Loucy (cell line): Measurements from ENCODE around the gene CRTC1.

Source experiments
- H2AFZ ChIP-seq: fragments of 200-600 bp; sonication (generic); 2 replicates; pipeline ENCODE4 v1.6.0; 2016; ENCODE audit warnings: antibody characterized with exemption, mild to moderate bottlenecking, low read length, moderate library complexity
- H3F3A ChIP-seq: fragments of 200-600 bp; 2 replicates; pipeline ENCODE4 v1.6.0; 2016; ENCODE audit warnings: antibody characterized with exemption, low read depth, mild to moderate bottlenecking
- H3K27me3 ChIP-seq: fragments of 200-600 bp; sonication (generic); 2 replicates; pipeline ENCODE4 v1.6.1; 2014; ENCODE audit warnings: low read length, mild to moderate bottlenecking; ENCODE audit not compliant: insufficient read depth, poor library complexity, severe bottlenecking
- H3K36me3 ChIP-seq: fragments of 200-600 bp; sonication (generic); 2 replicates; pipeline ENCODE4 v1.6.1; 2016; ENCODE audit warnings: low read length; ENCODE audit not compliant: insufficient read depth
- H3K4me1 ChIP-seq: fragments of 200-600 bp; sonication (generic); 2 replicates; pipeline ENCODE4 v1.5.1; 2014; ENCODE audit warnings: low read length, mild to moderate bottlenecking; ENCODE audit not compliant: insufficient read depth, poor library complexity, severe bottlenecking
- H3K4me2 ChIP-seq: fragments of 200-600 bp; sonication (generic); 2 replicates; pipeline ENCODE4 v1.6.0; 2014; ENCODE audit warnings: antibody characterized with exemption, low read length, low read depth, mild to moderate bottlenecking; ENCODE audit not compliant: poor library complexity, severe bottlenecking
- H3K4me3 ChIP-seq: fragments of 200-600 bp; sonication (generic); 2 replicates; pipeline ENCODE4 v1.5.1; 2014; ENCODE audit warnings: low read length, mild to moderate bottlenecking, mixed read lengths; ENCODE audit not compliant: poor library complexity, severe bottlenecking
- H3K79me2 ChIP-seq: fragments of 200-600 bp; sonication (generic); 2 replicates; pipeline ENCODE4 v1.6.1; 2014; ENCODE audit warnings: low read length; ENCODE audit not compliant: insufficient read depth
- H3K9ac ChIP-seq: fragments of 200-600 bp; sonication (generic); 2 replicates; pipeline ENCODE4 v1.6.0; 2014; ENCODE audit warnings: mild to moderate bottlenecking, low read depth, low read length, moderate library complexity; ENCODE audit not compliant: poor library complexity, severe bottlenecking
- H3K9me2 ChIP-seq: fragments of 200-600 bp; sonication (generic); replicated peaks from 2 replicates; pipeline ENCODE4 v1.6.1; 2016; ENCODE audit warnings: low read depth, low read length, mixed read lengths
- H3K9me3 ChIP-seq: fragments of 200-600 bp; sonication (generic); 2 replicates; pipeline ENCODE4 v1.6.1; 2014; ENCODE audit warnings: mild to moderate bottlenecking, antibody characterized with exemption, low read length, low read depth; ENCODE audit not compliant: insufficient read depth
- H4K20me1 ChIP-seq: fragments of 200-600 bp; sonication (generic); 2 replicates; pipeline ENCODE4 v1.6.0; 2014; ENCODE audit warnings: antibody characterized with exemption, low read length, mild to moderate bottlenecking; ENCODE audit not compliant: insufficient read depth, poor library complexity, severe bottlenecking
- EZH2phosphoT487 ChIP-seq: fragments of 200-600 bp; IDR thresholded peaks from 2 replicates; pipeline ENCODE4 v1.6.1; 2018; ENCODE audit warnings: antibody characterized with exemption, mild to moderate bottlenecking, moderate library complexity, borderline replicate concordance
- TF ChIP-seq, protein P1 (sequence below): fragments of 200-600 bp; sonication (generic); conservative IDR thresholded peaks from 2 replicates; pipeline ENCODE4 v1.5.1; 2014; ENCODE audit warnings: mild to moderate bottlenecking, antibody characterized with exemption, low read length

CRTC1 gene

DNA sequence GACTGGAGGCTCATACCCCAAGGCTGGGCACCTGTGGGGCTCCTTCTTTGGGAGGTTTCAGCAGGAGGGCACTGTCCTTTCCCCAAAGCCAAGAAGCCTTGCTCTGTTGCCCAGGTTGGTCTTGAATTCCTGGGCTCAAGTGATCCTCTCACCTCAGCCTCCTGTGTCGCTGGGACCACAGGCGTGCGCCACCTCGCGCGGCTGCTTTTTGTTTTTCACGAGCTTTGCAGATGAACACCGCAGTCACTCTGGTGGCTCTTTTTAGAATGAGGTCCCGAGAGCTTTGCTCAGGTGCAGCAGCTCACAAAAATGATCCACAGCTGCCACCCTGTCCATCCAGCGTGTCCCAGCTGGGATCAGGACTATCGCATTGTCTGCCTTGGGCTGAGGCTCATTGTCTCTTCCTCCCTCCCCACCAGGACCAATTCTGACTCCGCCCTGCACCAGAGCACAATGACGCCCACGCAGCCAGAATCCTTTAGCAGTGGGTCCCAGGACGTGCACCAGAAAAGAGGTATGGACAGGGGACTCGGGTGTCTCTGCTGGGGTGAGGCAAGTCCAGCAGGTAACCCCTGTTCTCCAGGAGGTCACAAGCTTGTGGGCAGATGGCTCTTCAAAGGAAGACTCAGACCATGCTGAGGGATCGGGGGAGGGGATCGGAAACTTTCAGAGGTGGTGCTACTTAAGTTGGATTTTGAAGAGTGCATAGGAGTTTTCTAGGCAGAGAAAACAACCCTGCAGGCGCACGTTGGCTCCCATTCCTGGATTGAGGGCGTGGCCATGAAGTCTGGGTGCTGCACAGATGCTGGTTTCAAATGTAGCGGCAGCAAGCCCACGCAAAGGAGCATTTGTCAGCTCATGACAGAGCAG, 66.1 kb downstream of the CRTC1 start:
- Histone ChIP-seq H3K9me2 (no peaks in the 10 kb centered on the region), H3K4me3 (no peak overlapping the region), H3K9ac (no peak overlapping the region), H3K79me2 (no peaks in the 10 kb centered on the region), H3K4me1 (no peaks in the 10 kb centered on the region), H2AFZ (no peak overlapping the region), H4K20me1 (no peaks in the 10 kb centered on the region), H3K9me3 (no peaks in the 10 kb centered on the region), H3K4me2 (no peak overlapping the region), H3K27me3 (no peaks in the 10 kb centered on the region), H3F3A (no peaks in the 10 kb centered on the region), H3K36me3 (peaks cover 4% of the 10 kb centered on the region; the same call in 1 of the 2 replicates)
- TF ChIP-seq, protein P1, sequence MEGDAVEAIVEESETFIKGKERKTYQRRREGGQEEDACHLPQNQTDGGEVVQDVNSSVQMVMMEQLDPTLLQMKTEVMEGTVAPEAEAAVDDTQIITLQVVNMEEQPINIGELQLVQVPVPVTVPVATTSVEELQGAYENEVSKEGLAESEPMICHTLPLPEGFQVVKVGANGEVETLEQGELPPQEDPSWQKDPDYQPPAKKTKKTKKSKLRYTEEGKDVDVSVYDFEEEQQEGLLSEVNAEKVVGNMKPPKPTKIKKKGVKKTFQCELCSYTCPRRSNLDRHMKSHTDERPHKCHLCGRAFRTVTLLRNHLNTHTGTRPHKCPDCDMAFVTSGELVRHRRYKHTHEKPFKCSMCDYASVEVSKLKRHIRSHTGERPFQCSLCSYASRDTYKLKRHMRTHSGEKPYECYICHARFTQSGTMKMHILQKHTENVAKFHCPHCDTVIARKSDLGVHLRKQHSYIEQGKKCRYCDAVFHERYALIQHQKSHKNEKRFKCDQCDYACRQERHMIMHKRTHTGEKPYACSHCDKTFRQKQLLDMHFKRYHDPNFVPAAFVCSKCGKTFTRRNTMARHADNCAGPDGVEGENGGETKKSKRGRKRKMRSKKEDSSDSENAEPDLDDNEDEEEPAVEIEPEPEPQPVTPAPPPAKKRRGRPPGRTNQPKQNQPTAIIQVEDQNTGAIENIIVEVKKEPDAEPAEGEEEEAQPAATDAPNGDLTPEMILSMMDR = no peak
- TF ChIP-seq EZH2phosphoT487 = no peak

DNA sequence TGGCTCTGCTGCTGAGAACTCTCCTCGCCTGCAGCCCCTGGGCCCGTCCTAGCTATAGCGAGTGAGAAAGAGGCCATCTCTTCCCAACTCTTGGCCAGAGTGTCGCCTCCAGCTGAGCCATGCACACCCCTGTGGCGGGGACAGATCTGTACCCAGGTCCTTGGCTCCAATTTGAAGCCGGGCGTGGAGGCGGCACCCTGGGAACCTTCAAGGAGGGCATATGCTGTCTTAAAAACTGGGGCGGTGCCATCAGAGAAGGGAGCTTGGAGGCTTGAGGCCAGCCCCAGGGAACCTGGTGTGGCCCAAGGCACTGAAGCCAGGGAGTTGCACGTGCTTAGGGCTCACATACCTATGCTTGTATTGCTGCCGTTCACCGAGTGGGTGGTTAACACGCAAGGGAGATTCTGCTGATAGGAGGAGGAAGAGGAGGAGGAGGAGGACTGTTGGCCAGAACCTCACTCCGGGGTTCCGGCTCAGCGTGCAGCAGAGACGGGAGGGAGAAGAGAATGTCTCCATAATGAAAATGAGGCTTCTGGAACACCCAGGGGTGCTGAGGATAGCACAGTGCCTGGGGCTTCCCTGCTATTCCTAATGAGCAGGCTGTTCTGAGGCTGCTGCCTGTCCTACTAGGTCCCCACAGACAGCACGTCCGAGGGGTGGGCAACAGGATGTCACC, 67.0 kb downstream of the CRTC1 start:
- Histone ChIP-seq H3K36me3 (peaks cover 4% of the 10 kb centered on the region; the same call in 1 of the 2 replicates), H3F3A (no peaks in the 10 kb centered on the region), H4K20me1 (no peaks in the 10 kb centered on the region), H3K79me2 (no peaks in the 10 kb centered on the region), H3K9me2 (no peaks in the 10 kb centered on the region), H3K4me3 (no peak overlapping the region), H3K4me1 (no peaks in the 10 kb centered on the region), H3K27me3 (no peaks in the 10 kb centered on the region), H3K9me3 (no peaks in the 10 kb centered on the region), H3K9ac (no peak overlapping the region), H2AFZ (no peak overlapping the region), H3K4me2 (no peak overlapping the region)
- TF ChIP-seq EZH2phosphoT487 = no peak
- TF ChIP-seq, protein P1 = no peak

DNA sequence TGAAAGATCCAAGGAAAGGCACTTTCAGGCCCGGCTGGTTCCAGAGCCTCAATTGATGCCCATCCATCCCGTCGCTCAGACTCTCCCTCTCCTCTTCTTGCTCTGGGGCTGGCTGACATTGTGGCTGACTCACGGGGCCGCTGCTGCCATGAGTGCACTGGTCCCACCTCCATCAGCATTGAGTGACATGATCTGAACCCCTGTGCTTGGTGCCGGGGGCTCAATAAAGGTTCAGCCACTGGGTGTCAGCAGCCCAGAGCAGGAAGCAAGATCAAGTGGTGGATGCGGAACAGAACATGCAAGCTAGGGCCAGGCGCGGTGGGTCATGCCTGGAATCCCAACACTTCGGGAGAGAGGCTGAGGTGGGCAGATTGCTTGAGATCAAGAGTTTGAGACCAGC, 68.1 kb downstream of the CRTC1 start:
- Histone ChIP-seq H3K36me3 (peaks cover 4% of the 10 kb centered on the region; the same call in 1 of the 2 replicates), H3K79me2 (no peaks in the 10 kb centered on the region), H3F3A (no peaks in the 10 kb centered on the region), H4K20me1 (no peaks in the 10 kb centered on the region), H3K27me3 (no peaks in the 10 kb centered on the region), H3K4me2 (no peak overlapping the region), H3K4me1 (no peaks in the 10 kb centered on the region), H3K4me3 (no peak overlapping the region), H3K9me2 (no peaks in the 10 kb centered on the region), H3K9ac (no peak overlapping the region), H3K9me3 (no peaks in the 10 kb centered on the region), H2AFZ (no peak overlapping the region)
- TF ChIP-seq, protein P1 = no peak
- TF ChIP-seq EZH2phosphoT487 = no peak
